OCI-LY1 (cell line): ENCODE data around the gene RPS27A.
"Not testable (repeated sequence)": the region's sequence is repeated elsewhere in the genome, so short reads cannot be mapped to it uniquely, and the experiment has no call there.

Experiments
- H2AFZ ChIP-seq: fragments of 200-600 bp; sonication (generic), shearing (Covaris generic); 2 replicates; pipeline ENCODE4 v1.6.0; 2014; ENCODE audit warnings: antibody characterized with exemption, mild to moderate bottlenecking, low read length
- H3F3A ChIP-seq: fragments of 200-600 bp; sonication (generic), shearing (Covaris generic); 2 replicates; pipeline ENCODE4 v1.6.0; 2014; ENCODE audit warnings: mild to moderate bottlenecking, antibody characterized with exemption, low read length, moderate library complexity; ENCODE audit not compliant: insufficient read depth
- H3K27ac ChIP-seq: fragments of 200-600 bp; sonication (generic); 2 replicates; pipeline ENCODE4 v1.5.1; 2014; ENCODE audit warnings: low read length, mixed run types, mild to moderate bottlenecking, low read depth; ENCODE audit not compliant: poor library complexity, severe bottlenecking
- H3K27me3 ChIP-seq: fragments of 200-600 bp; sonication (generic); 2 replicates; pipeline ENCODE4 v1.6.0; 2014; ENCODE audit warnings: antibody characterized with exemption, mild to moderate bottlenecking, low read length, moderate library complexity; ENCODE audit not compliant: insufficient read depth
- H3K36me3 ChIP-seq: fragments of 200-600 bp; sonication (generic); 2 replicates; pipeline ENCODE4 v1.6.1; 2014; ENCODE audit warnings: mild to moderate bottlenecking, antibody characterized with exemption, low read length, moderate library complexity, mixed read lengths; ENCODE audit not compliant: insufficient read depth
- H3K4me1 ChIP-seq: fragments of 200-600 bp; sonication (generic); 2 replicates; pipeline ENCODE4 v1.5.1; 2014; ENCODE audit warnings: mild to moderate bottlenecking, low read length, moderate library complexity; ENCODE audit not compliant: insufficient read depth, severe bottlenecking
- H3K4me2 ChIP-seq: fragments of 200-600 bp; sonication (generic), shearing (Covaris generic); 2 replicates; pipeline ENCODE4 v1.6.1; 2014; ENCODE audit warnings: low read length
- H3K4me3 ChIP-seq: fragments of 200-600 bp; sonication (generic); 2 replicates; pipeline ENCODE4 v1.5.1; 2014; ENCODE audit warnings: low read length, low read depth, mild to moderate bottlenecking, mixed read lengths; ENCODE audit not compliant: poor library complexity, severe bottlenecking
- H3K79me2 ChIP-seq: fragments of 200-600 bp; shearing (Covaris generic); 2 replicates; pipeline ENCODE4 v1.6.1; 2016; ENCODE audit warnings: mixed run types, low read length, mixed read lengths; ENCODE audit not compliant: insufficient read depth
- H3K9ac ChIP-seq: fragments of 200-600 bp; sonication (generic), shearing (Covaris generic); 2 replicates; pipeline ENCODE4 v1.6.1; 2014; ENCODE audit warnings: mild to moderate bottlenecking, low read length, mixed read lengths
- H3K9me2 ChIP-seq: fragments of 200-600 bp; sonication (generic), shearing (Covaris generic); 2 replicates; pipeline ENCODE4 v1.6.1; 2014; ENCODE audit warnings: low read depth, mild to moderate bottlenecking, low read length, mixed read lengths
- H3K9me3 ChIP-seq: fragments of 200-600 bp; shearing (Covaris generic); 2 replicates; pipeline ENCODE4 v1.6.1; 2014; ENCODE audit warnings: low read length, mixed read lengths
- H4K20me1 ChIP-seq: fragments of 200-600 bp; sonication (generic), shearing (Covaris generic); 2 replicates; pipeline ENCODE4 v1.6.0; 2016; ENCODE audit warnings: mild to moderate bottlenecking, low read length; ENCODE audit not compliant: insufficient read depth
- EZH2 ChIP-seq: fragments of 200-600 bp; sonication (generic), shearing (Covaris generic); IDR thresholded peaks from 2 replicates; pipeline ENCODE4 v1.8.0; 2017; ENCODE audit warnings: borderline replicate concordance, mixed run types, mild to moderate bottlenecking, antibody characterized with exemption, low read length, moderate library complexity, mixed read lengths
- TF ChIP-seq, protein P1 (sequence below): fragments of 200-600 bp; sonication (generic), shearing (Covaris generic); IDR thresholded peaks from 2 replicates; pipeline ENCODE4 v1.5.1; 2017; ENCODE audit warnings: mild to moderate bottlenecking, antibody characterized with exemption, low read length, moderate library complexity, mixed read lengths

The RPS27A gene

GRCh38 chr2:55268288-55268906 is 35.9 kb downstream of the RPS27A start:
- TF ChIP-seq EZH2: no peak
- TF ChIP-seq, protein P1, sequence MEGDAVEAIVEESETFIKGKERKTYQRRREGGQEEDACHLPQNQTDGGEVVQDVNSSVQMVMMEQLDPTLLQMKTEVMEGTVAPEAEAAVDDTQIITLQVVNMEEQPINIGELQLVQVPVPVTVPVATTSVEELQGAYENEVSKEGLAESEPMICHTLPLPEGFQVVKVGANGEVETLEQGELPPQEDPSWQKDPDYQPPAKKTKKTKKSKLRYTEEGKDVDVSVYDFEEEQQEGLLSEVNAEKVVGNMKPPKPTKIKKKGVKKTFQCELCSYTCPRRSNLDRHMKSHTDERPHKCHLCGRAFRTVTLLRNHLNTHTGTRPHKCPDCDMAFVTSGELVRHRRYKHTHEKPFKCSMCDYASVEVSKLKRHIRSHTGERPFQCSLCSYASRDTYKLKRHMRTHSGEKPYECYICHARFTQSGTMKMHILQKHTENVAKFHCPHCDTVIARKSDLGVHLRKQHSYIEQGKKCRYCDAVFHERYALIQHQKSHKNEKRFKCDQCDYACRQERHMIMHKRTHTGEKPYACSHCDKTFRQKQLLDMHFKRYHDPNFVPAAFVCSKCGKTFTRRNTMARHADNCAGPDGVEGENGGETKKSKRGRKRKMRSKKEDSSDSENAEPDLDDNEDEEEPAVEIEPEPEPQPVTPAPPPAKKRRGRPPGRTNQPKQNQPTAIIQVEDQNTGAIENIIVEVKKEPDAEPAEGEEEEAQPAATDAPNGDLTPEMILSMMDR: no peak
- Histone ChIP-seq H3K79me2 (no peaks in the 10 kb centered on the region), H4K20me1 (no peaks in the 10 kb centered on the region), H2AFZ (0 out of 2 replicates have a peak overlapping the region, but pooled peaks have one; percentile 3), H3K4me3 (peak overlapping the region; percentile 96), H3K4me2 (peak overlapping the region; percentile 83), H3K36me3 (peaks cover 36% of the 10 kb centered on the region), H3K9me3 (no peaks in the 10 kb centered on the region), H3K9ac (peak overlapping the region; percentile 95), H3F3A (no peaks in the 10 kb centered on the region), H3K27ac (peak overlapping the region; percentile 61), H3K9me2 (no peaks in the 10 kb centered on the region), H3K4me1 (peaks cover 17% of the 10 kb centered on the region), H3K27me3 (no peaks in the 10 kb centered on the region)

- no peaks in the 10 kb centered on the region for H3K9me3 ChIP-seq
- TF ChIP-seq EZH2: no peak
- H2AFZ ChIP-seq: peak within 1 kb of the TSS; percentile 94
- no peaks in the 10 kb centered on the region for H4K20me1 ChIP-seq
- H3K9ac ChIP-seq: peak within 1 kb of the TSS; percentile 95
- H3K4me2 ChIP-seq: peak within 1 kb of the TSS; percentile 83
- H3F3A ChIP-seq: no peaks in the 10 kb centered on the region
- H3K9me2 ChIP-seq: no peaks in the 10 kb centered on the region
- H3K4me1 ChIP-seq: peaks cover 17% of the 10 kb centered on the region
- peaks cover 29% of the 10 kb centered on the region for H3K36me3 ChIP-seq
- H3K27me3 ChIP-seq: no peaks in the 10 kb centered on the region
- H3K79me2 ChIP-seq: no peaks in the 10 kb centered on the region
- peak within 1 kb of the TSS; percentile 96 for H3K4me3 ChIP-seq
- H3K27ac ChIP-seq: peak within 1 kb of the TSS; percentile 61
Observed at GRCh38 chr2:55268907-55269644, 36.6 kb downstream of the RPS27A start, which contains the start of gene MTIF2. MTIF2 (minus strand) TSS chr2:55269231; CDS start chr2:55263858, 5,373 bp downstream.

GRCh38 chr2:55269645-55269990 is 37.1 kb downstream of the RPS27A start:
- TF ChIP-seq, protein P1: no peak
- TF ChIP-seq EZH2: no peak
- Histone ChIP-seq H3K4me3 (peak overlapping the region; percentile 96), H3F3A (no peaks in the 10 kb centered on the region), H3K9ac (peak overlapping the region; percentile 95), H3K79me2 (no peaks in the 10 kb centered on the region), H3K4me1 (peaks cover 17% of the 10 kb centered on the region), H3K36me3 (peaks cover 24% of the 10 kb centered on the region), H3K9me2 (no peaks in the 10 kb centered on the region), H3K4me2 (peak overlapping the region; percentile 83), H2AFZ (peak overlapping the region; percentile 94), H3K27me3 (no peaks in the 10 kb centered on the region), H3K27ac (peak overlapping the region; percentile 29), H3K9me3 (no peaks in the 10 kb centered on the region), H4K20me1 (no peaks in the 10 kb centered on the region)

DNA sequence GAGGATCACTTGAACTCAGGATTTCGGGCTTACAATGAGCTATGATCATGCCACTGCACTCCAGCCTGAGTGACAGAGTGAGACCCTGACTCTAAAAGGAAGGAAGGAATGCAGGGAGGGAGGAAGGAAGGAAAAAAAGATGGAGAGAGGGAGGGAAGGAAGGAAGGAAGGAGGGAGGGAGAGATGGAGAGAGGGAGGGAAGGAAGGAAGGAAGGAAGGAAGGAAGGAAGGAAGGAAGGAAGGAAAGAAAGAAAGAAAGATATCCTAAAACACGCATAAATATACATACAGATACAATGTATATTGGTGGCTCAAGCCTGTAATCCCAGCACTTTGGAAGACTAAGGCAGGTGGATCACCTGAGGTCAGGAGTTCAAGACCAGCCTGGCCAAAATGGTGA is 41.9 kb downstream of the RPS27A start:
- H3K9me2 ChIP-seq, H3K27me3 ChIP-seq, H2AFZ ChIP-seq, H3K36me3 ChIP-seq, H3K9me3 ChIP-seq, H3K79me2 ChIP-seq, H3K4me2 ChIP-seq, H3K4me3 ChIP-seq, H3K4me1 ChIP-seq, H3K9ac ChIP-seq, H3F3A ChIP-seq, H4K20me1 ChIP-seq, H3K27ac ChIP-seq: not testable (repeated sequence)
